Breast epithelium (tissue), 4 donors: ENCODE results near the gene PTPN3. TPM values are rescaled to one million over a fixed set of nuclear protein-coding genes. Genes with fewer than 3 reads are reported as not detected.

Source experiments
- DNase-seq, 2 donors: peaks; one replicate each; pipeline ENCODE4 v3.0.0-alpha.2; 2019; ENCODE audit warnings: low spot score in 2 of 2
- H3K27ac ChIP-seq, 2 donors: fragments of 200-600 bp; sonication (generic) in 1 of 2; one replicate each; pipeline ENCODE4 v1.5.1; 2016 to 2019; ENCODE audit warnings: mild to moderate bottlenecking in 1 of 2
- H3K27me3 ChIP-seq, 2 donors: fragments of 200-600 bp; sonication (generic) in 1 of 2; one replicate each; pipeline versions ENCODE4 v1.5.1 to v1.6.0; 2017 to 2019; ENCODE audit warnings: control low read depth in 1 of 2, mild to moderate bottlenecking in 1 of 2
- H3K36me3 ChIP-seq: fragments of 200-600 bp; one replicate; pipeline ENCODE4 v1.5.1; 2019
- H3K4me1 ChIP-seq, 2 donors: fragments of 200-600 bp; sonication (generic); one replicate each; pipeline ENCODE4 v1.5.1; 2016 to 2019; ENCODE audit warnings: control low read depth in 1 of 2
- H3K4me3 ChIP-seq, 3 donors: fragments of 200-600 bp; sonication (generic); 1 replicate in 2 of 3; 2 replicates in 1 of 3; pipeline ENCODE4 v1.5.1; 2016 to 2019; ENCODE audit warnings: mild to moderate bottlenecking in 3 of 3, moderate library complexity in 2 of 3
- H3K9me3 ChIP-seq, 2 donors: fragments of 200-600 bp; sonication (generic) in 1 of 2; one replicate each; pipeline ENCODE4 v1.5.1; 2016 to 2019; ENCODE audit warnings: control low read depth in 1 of 2
- POLR2A ChIP-seq: fragments of 450-650 bp; IDR thresholded peaks from one replicate; pipeline ENCODE4 v1.6.1; 2016; ENCODE audit warnings: antibody characterized with exemption, mild to moderate bottlenecking, moderate library complexity
- POLR2AphosphoS5 ChIP-seq, 3 donors: sonication (generic); formaldehyde crosslinking; IDR thresholded peaks; one replicate each; pipeline ENCODE4 v1.6.1; 2017; ENCODE audit warnings: antibody characterized with exemption in 3 of 3
- intact Hi-C: fragments of 100-400 bp; cut with DNase I; formaldehyde crosslinking; loops from one replicate; pipeline ENCODE4 v1.15.1; 2023; ENCODE audit warnings: low total_unique reads
- total RNA-seq, 3 donors: library from RNA; depleted of rRNA; stranded (reverse); fragments of >200 nt; gene quantifications; one replicate each; pipeline ENCODE4 v1.1.0, GENCODE V29; 2016
- TF ChIP-seq, protein P1 (sequence below), 3 donors: fragments of 450-650 bp; IDR thresholded peaks; one replicate each; pipeline ENCODE4 v1.5.1; 2016 to 2017; ENCODE audit warnings: antibody characterized with exemption in 3 of 3, mild to moderate bottlenecking in 3 of 3, moderate library complexity in 3 of 3

Gene PTPN3
- total RNA-seq, 3 donors from 2014 or later: 4.2 to 21.2 (median 14.4) TPM

DNA sequence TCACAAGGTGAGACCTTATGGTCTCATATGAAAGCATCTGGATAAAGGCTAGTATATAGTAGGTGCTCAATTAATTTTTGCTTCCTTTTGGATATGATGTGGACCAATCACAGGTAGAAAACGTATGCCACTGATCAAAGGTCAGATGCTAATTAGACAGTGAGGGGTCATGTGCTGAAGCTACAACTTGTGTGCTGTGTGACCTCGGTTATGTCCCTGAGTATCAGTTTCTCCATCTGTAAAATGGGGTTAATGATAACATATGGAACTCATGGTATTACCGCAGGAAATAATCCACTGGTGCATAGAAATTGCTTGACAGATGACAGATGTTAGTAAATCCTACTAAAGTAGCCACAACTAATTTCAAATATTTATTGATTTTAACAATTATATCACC lies 62.0 kb downstream of the PTPN3 start:
- no peak overlapping the region for H3K27ac ChIP-seq
- DNase-seq: no peak
- no peaks in the 10 kb centered on the region for H3K9me3 ChIP-seq
- no peaks in the 10 kb centered on the region for H3K27me3 ChIP-seq
- H3K4me1 ChIP-seq: no peaks in the 10 kb centered on the region
- TF ChIP-seq, protein P1, sequence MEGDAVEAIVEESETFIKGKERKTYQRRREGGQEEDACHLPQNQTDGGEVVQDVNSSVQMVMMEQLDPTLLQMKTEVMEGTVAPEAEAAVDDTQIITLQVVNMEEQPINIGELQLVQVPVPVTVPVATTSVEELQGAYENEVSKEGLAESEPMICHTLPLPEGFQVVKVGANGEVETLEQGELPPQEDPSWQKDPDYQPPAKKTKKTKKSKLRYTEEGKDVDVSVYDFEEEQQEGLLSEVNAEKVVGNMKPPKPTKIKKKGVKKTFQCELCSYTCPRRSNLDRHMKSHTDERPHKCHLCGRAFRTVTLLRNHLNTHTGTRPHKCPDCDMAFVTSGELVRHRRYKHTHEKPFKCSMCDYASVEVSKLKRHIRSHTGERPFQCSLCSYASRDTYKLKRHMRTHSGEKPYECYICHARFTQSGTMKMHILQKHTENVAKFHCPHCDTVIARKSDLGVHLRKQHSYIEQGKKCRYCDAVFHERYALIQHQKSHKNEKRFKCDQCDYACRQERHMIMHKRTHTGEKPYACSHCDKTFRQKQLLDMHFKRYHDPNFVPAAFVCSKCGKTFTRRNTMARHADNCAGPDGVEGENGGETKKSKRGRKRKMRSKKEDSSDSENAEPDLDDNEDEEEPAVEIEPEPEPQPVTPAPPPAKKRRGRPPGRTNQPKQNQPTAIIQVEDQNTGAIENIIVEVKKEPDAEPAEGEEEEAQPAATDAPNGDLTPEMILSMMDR (IDR thresholded peaks at IDR 0.05): no peak
- TF ChIP-seq POLR2A: no peak
- TF ChIP-seq POLR2AphosphoS5 (IDR thresholded peaks at IDR 0.05): no peak
- no peaks in the 10 kb centered on the region for H3K36me3 ChIP-seq
- intact Hi-C loops: no loop called here
- no peak overlapping the region for H3K4me3 ChIP-seq

DNA sequence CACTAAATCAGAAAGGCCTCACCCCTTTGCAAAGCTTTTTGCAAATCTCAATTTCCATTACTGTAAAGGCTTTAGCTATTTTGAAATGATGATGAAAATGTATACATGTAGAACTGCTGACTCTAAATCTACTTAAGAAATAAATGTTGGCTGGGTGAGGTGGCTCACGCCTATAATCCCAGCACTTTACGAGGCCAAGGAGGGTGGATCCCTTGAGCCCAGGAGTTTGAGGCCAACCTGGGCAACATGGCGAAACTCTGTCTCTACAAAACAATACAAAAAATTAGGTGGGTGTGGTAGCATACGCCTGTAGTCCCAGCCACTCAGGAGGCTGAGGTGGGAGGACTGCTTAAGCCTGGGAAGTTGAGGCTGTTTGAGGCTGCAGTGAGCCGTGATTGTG lies 64.6 kb downstream of the PTPN3 start:
- H3K9me3 ChIP-seq: no peaks in the 10 kb centered on the region
- no peak overlapping the region for H3K4me3 ChIP-seq
- no peak for DNase-seq
- H3K36me3 ChIP-seq: no peaks in the 10 kb centered on the region
- intact Hi-C loops: no loop called here
- H3K4me1 ChIP-seq: no peaks in the 10 kb centered on the region
- TF ChIP-seq, protein P1 (IDR thresholded peaks at IDR 0.05): no peak
- TF ChIP-seq POLR2A: no peak
- no peak for TF ChIP-seq POLR2AphosphoS5 (IDR thresholded peaks at IDR 0.05)
- H3K27ac ChIP-seq: no peak overlapping the region
- H3K27me3 ChIP-seq: no peaks in the 10 kb centered on the region

DNA sequence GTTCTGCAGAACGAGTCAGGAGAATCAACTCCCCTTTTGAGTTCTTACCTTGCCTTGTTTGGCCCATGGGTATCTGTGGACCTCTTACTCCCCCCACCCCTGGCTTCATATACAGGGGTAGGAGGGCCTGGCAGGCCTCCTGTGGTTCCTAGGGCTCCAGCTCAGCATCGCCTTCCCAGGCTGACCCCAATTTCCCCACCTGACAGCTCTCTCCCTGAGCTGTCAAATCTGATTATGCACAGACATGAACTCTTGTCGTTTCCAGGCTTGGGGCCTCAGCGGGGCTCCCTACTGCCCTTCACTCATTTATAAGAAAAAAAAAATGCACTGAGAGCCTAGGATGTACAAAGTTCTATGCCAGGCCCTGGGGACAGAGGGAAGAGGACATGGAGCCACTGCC lies 67.9 kb downstream of the PTPN3 start:
- TF ChIP-seq POLR2A (no peak), POLR2AphosphoS5 (IDR thresholded peaks at IDR 0.05) (no peak)
- TF ChIP-seq, protein P1 (IDR thresholded peaks at IDR 0.05): no peak
- no peak for DNase-seq
- Histone ChIP-seq H3K4me1 (no peaks in the 10 kb centered on the region), H3K4me3 (no peak overlapping the region), H3K36me3 (no peaks in the 10 kb centered on the region), H3K9me3 (no peaks in the 10 kb centered on the region), H3K27me3 (no peaks in the 10 kb centered on the region), H3K27ac (no peak overlapping the region)
- intact Hi-C loops: no loop called here

DNA sequence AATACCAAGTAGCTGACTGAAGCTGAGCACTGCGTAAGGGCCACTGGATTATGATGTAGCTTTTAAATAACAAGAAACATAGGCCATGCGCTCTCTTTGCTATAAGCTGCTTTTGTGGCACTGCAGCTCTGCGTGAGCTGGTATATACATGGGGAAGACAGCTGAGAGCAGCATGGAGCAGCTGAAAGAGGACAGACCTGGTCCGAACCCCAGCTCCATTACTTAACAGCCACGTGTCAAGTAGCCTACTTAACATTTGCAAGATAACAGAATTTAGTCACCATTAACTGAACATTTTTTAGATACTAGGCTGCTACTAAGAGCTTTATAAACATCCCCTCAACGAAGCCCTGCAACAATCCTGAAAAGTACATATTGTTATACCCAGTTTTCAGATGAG lies 69.3 kb downstream of the PTPN3 start:
- no peak overlapping the region for H3K4me3 ChIP-seq
- H3K36me3 ChIP-seq: no peaks in the 10 kb centered on the region
- no peak for DNase-seq
- intact Hi-C loops: no loop called here
- H3K27me3 ChIP-seq: no peaks in the 10 kb centered on the region
- H3K27ac ChIP-seq: no peak overlapping the region
- TF ChIP-seq POLR2A (no peak), POLR2AphosphoS5 (IDR thresholded peaks at IDR 0.05) (no peak)
- TF ChIP-seq, protein P1 (IDR thresholded peaks at IDR 0.05): no peak
- no peaks in the 10 kb centered on the region for H3K9me3 ChIP-seq
- no peaks in the 10 kb centered on the region for H3K4me1 ChIP-seq

DNA sequence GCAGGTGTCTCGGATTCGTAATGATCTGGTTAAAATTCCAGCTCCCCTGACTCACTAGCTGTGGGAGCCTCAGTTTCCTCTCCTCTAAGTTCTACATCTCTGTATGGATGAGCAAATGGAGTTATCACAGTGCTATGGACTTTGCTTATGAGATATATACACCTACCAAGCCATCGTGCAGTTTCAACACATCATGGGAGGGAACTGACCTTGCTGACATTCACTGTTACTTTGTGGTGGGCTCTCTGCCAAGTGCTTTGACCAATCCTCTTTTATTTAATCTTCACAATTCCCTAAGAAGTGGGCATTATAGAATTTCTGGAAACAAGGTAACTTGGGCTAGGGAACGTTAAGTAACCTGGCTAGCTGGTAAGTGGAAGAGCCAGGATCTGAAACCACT lies 70.2 kb downstream of the PTPN3 start:
- no peak overlapping the region for H3K27ac ChIP-seq
- no peak for DNase-seq
- H3K9me3 ChIP-seq: no peaks in the 10 kb centered on the region
- TF ChIP-seq POLR2A (no peak), POLR2AphosphoS5 (IDR thresholded peaks at IDR 0.05) (no peak)
- TF ChIP-seq, protein P1 (IDR thresholded peaks at IDR 0.05): no peak
- H3K4me3 ChIP-seq: no peak overlapping the region
- intact Hi-C loops: no loop called here
- H3K4me1 ChIP-seq: no peaks in the 10 kb centered on the region
- no peaks in the 10 kb centered on the region for H3K36me3 ChIP-seq
- no peaks in the 10 kb centered on the region for H3K27me3 ChIP-seq
